Activated CD4-positive, CD25-positive, alpha-beta regulatory T cell (primary cell): ENCODE data around the gene C1QBP.
"Not testable (repeated sequence)": the region's sequence is repeated elsewhere in the genome, so short reads cannot be mapped to it uniquely, and the experiment has no call there.

Experiments
- DNase-seq, 4 experiments: peaks; one replicate each; lab custom pipeline; 2025; lab: John Stamatoyannopoulos, UW

C1QBP gene

DNA sequence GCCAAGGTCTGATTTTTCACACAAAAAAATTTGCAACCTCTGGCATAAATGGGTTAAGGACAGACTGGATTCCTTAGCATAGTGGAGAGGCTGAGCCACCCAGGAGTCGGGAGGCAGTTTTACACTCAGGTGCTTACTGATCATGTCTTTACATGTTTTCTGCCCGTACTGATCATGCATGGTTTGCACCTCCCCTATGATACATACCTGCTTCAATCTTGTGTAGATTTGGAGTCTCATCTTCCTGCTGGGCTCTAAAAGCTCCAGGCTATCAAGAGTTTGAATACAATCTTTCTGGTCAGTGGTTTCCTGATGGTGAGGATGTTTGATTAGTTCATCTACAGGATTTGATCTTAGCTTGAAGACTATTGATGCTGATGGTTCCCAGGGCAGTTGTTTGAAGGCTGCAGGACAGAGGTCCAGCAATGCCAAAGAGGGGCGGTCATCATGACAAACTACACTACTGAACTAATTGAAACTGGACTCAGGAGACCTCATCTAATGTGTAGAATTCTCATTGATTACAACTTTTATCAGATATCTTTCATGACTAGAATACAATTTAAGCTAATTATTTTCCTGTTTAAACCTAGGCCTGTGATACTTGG lies 6.9 kb downstream of the C1QBP start:
- DNase-seq: no peak

DNA sequence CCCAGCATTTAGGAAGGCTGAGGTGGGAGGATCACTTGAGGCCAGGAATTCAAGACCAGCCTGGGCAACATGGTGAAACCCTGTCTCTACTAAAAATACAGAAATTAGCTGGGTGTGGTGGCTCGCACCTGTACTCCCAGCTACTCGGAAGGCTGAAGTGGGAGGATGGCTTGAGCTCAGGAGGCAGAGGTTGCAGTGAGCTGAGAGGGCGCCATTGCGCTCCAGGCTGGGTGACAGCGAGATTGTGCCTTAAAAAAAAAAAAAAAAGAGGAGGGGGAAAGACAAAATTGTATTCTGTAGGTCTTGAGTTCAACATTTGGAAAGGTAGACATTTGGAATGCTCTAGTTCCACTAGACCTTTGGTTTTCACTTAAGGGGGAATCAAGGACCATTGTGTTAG lies 7.7 kb downstream of the C1QBP start:
- not testable (repeated sequence) for DNase-seq

DNA sequence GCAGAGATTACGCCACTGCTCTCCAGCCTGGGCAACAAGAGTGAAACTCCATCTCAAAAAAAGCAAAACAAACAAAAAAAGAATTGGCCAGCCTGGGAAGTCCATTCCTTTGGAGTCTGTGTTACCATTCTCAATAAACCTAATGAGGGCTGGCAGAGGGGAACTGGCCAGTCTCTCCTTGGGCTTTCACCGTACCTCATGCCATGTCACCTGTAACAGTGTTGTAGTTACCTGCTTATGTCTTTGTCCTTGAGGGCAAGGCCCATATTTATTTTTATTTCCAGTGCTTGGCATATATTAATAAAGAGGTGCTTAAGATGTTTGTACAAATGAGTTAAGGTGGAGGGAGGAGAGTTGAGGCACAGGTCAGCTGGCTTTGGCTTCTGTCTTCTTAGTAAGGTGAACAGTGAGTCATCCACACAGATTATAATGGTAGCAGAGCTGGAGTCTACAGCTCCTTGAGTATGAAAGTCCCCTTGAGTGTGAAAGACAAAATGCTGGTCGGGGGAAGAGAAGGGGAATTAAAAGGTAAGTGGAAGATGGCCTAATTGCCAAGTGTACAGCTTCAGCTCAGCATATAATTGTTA lies 8.4 kb downstream of the C1QBP start:
- DNase-seq: no peak

DNA sequence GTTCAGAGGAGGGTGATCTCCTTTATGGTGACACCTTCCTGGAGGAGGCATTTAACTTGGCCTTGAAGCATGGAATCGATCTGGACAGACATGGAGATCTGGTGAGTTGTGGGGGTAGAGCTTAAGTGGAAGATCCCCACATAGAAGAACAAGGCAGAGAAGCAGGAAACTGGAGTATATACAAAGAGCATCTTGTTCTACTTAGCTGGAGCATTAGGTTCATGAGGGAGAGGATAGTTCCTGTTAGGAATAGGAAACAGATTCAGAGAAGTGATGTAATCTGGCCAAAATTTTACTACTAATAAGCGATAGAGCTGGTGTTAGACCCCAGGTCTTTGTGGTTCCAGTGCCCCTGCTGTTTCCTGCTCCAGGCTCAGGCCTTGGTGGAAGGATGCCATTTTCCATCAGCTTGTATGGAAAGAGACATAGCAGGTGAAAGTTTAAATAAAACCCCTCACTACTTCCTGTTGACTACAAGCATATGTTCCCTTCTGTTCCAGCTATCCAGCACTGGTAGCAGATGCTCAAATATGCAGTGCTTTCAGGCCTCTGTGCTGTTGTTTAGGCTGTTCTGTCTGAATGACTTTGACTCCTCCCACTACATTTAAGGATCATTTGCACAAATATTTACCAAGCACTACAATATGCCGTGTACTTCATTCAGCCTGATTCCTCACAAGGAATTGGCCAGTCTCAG lies 9.6 kb downstream of the C1QBP start:
- no peak for DNase-seq

DNA sequence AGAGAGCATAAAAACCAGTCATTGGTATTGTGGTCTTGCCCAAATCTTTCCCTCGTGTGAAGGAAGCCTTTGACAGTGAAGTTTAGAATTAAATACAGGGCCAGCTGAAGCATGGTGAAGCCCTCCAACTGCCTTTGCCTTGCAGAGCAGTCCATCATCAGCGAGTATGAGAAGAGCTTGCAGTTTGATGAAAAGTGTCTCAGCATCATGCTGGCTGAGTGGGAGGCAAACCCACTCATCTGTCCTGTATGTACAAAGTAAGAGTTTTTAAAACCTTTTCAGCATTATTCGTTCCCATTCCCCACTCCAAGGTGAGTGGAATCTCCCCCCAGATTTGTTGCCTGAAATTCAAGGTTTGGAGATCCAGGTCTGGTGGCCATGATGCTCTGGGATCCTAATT lies 13.1 kb downstream of the C1QBP start:
- DNase-seq: no peak

DNA sequence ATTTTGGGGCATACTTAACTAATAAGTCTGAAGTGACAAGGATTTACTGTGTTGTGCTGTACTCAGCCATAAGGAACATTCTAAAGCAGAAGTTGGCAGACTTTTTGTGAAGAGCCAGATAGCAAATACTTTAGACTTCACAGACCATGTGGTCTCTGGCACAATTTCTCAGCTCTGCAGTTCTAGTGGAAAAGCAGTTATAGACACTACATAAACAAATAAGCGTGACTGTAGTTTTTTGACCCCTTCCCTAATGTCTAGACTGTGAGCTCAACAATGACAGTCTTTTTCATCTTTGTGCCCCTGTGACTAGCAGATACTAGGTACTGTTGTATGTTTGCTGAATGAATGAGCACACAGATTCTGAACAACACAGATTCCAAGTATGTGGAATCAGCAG lies 14.0 kb downstream of the C1QBP start:
- no peak for DNase-seq

DNA sequence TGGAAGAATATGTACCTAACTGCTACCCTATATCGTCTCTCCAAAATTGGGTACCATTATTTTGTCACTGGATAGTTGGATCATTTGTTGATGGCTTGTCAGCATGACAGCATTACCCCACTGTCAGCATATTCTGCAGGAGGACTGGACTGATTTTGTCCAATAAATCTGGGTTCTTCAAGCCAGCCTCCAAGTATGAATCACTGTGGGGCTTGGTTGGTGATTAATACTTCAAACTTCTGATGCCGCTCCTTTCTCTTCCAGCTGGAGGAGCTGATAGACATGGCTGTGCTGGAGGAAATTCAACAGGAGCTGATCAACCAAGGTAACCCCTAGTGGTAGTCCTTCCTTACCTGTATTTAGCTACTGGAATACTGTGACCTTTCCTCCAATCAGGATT lies 16.4 kb downstream of the C1QBP start:
- DNase-seq: no peak

DNA sequence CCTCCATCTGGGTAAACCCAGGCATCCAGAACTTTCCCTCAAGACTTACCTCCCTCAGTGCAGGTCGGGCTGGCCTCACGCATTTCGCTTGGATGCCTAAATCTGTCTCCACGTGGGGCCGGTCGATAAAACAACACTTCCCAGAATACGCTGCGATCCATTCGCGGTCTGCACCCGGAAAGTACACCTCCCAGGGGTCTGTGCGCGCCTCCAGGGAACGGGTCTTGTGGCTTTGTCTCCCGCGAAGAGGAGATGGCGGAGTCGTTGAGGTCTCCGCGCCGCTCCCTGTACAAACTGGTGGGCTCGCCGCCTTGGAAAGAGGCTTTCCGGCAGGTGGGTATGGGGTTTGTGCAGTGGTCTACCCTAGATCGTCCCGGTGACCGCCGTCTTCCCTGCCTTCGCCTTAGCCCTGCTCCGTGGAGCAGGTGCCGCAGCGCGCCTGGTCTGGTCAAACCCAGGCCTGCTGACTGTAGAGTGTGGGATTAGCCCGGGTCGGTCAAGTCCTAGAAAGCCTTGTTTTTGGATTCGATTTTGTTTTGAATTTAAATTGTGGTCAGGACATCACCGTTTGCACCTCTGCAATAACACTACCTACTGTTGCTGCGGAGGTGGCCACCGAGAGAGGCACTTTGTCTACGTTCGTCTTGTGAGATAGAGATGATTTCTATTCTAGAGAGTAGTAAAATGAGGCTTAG lies 18.8 kb downstream of the C1QBP start, which contains the start of gene RPAIN:
RPAIN (plus strand) TSS at position 224 of the 695 bp plus-strand sequence; CDS start at position 253, 29 bp downstream.
- DNase-seq: peak; percentile 69 to 79 (median 74)

DNA sequence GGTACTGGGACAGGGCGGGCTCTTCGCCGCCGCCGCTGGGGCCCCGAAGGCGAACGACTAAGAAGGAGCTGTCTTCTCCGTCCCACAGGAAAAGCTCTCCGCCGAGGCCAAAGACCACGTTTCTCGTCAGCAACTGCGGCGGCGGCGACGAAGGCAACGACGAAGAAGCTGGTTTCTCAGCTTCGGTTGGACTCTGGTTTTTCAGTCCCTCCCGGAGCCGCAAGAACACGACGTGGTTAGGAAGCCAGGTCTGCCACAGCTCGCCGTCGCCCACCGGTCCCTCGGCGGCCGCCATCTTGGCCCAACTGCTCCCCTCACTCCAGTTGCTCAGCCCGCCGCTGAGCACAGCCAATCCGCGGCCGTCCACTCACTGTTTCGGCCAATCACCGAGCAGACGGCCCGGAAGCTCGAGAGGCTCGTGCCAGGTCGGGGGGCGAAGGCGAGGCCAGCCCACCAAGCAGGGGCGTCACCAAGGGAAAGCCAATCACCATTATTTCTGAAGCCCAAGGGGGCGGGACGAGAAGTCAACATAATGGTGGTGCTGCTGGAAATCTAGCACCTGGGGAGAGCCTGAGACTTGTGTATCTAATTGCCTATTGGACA lies 19.5 kb downstream of the C1QBP start, which contains the start of gene NUP88:
NUP88 (minus strand) TSS at position 307 of the 603 bp plus-strand sequence; CDS start at position 295, 12 bp downstream.
- DNase-seq: peak; percentile 79 to 94 (median 92)

DNA sequence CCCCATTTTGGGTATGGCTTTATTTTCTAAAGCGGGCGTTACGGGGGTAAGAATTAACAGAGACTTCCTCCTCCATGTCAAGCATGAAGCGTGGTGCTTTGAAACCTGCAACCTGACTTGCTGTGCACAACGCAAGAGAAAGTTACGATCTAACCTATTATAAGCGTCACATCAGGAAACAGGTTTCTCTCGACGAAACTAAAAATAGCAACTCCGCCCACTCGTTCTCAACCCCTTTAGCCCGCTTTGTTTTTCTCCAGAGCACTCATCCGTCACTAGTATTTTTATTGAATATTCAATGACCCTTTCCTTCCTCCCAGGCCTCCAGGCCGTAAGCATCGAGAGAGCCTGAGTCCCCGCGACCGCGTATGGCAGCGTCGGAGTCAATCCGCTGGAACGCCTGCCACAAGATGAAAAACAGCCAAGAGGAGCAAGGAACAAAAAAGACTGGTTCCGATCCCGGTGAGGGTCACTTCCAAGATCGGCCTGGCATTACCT lies 20.0 kb downstream of the C1QBP start:
- DNase-seq: peak in 3 of 4 experiments; percentile 31 to 45 (median 33)

DNA sequence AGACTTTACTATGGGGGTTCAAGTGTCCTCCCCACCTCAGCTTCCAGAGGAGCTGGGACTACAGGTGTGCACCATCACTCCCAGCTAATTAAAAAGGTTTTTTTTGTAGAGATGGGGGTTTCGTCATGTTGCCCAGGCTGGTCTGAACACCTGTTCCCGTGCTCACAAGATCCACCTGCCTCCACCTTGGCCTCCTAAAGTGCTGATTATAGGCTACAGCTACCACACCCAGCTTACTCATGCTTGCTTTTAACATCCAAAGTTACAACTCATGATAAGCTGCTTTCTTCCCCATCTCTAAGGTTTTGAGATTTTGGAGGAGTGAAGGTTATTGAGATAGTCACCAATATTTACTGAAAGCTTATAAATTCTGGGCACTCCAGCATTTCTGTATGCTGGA lies 22.1 kb downstream of the C1QBP start:
- no peak for DNase-seq

DNA sequence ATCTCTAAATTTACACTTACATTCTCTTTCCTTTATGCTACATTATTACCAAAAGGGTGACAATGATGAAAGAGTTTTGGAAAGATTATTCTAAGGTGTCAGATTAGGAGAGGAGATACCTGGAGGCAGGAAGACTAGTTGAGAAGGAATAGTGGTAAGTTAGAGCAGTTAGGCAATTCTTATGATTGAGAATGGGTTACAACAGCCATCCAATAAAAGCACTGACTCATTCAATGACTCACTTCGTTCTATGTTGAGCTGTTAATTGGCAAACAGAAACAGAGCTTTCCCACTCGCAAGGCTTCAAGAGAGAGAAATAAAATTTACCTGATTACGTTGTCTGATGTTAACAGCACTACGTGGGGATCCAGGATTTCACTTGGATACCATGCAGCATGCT lies 25.3 kb downstream of the C1QBP start:
- DNase-seq: no peak

DNA sequence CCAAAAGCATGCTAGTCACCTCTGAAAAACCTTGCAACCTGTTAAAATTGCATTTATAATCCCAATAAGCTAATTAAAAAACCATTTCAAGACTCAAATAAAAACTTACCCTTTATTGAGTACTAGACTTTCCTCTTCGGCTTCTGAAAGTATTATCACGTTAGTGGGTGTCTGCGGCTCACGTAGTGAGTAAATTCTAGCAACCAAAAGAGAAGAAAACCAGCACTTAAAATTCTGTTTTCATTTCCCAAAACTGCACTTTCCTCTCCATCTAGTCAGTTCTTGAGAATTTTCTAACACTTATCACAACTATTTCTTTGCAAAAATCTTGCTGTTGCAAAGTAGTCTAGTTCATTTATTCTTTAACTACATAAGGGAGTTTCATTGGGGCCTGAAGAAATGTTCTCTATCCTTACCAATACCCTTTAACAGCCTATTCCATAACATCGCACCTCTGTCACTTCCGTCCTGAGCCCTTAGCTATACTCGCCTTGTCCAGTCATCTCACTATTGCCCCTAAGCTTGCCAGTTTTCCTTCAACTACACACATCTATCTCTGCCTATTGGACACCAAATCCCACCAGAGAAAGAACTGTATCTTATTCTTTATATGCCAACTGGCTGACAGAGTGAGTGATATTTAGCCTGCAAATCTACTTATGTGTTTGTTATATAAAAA lies 28.2 kb downstream of the C1QBP start:
- DNase-seq: no peak

DNA sequence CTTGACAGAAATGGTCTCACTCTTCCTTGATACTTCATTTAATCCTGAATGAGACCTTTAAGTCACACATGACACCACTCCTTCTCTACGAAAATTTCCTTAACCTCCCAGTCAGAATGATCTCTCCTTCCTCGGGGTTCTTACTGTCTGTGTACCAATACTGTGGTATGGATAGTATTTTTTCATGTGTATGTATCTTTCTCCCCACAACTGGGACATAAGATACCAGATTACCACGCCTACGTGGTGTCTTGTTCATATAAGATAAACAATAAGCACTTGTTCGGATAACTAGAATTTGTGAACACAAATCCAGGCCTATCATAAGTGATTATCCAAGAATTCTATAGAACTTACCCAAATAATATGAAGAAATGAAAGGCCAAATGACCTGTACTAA lies 30.8 kb downstream of the C1QBP start:
- no peak for DNase-seq

DNA sequence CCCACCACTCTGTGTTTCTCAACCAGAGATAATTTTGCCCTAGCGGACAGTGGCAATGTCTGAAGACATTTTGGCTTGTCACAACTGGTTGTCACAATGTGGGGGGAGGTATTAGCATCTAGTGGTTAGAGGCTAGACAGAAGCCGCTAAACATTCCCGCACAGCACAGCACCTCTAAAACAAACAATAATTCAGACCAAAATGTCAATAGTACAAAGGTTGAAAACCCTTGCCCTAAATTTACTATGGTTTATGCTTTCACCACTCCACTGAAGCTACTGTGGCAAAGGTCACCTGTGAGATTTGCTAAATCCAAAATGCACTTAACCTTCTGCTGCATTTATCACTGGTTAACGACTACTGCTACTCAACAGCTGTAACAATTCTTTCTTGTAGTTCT lies 33.6 kb downstream of the C1QBP start:
- DNase-seq: no peak

DNA sequence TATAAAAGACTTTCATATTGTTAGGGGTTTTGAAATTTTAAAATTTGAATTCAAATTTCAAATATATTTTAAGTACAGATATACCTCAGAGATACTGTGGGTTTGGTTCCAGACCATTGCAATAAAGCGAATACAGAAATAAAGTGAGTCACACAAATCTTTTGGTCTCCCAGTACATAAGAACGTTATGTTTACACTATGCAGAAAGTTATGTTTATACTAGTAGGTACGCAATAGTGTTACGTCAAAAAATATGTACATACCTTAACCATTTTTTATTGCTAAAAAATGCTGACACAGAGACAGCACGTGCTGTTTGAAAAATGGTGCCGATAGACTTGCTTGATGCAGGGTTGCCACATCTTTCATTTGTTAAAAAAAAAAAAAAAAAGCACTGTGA lies 39.2 kb downstream of the C1QBP start:
- DNase-seq: no peak

DNA sequence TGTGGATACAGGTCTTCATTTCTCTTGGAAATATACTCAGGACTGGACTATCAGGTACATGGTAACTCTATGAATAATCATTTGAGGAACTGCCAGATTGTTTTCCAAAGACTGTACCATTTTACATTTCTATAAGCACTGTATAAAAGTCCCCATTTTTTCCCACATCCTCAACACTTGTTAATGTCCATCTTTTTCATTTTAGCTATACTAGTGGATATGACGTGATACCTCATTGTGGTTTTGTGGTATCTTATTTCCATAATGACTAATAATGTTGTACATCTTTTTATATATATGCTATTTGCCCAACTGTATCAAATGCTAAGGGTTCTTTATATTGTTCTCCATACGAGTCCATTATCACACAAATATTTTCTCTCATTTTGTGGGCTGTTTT lies 42.3 kb downstream of the C1QBP start:
- no peak for DNase-seq

DNA sequence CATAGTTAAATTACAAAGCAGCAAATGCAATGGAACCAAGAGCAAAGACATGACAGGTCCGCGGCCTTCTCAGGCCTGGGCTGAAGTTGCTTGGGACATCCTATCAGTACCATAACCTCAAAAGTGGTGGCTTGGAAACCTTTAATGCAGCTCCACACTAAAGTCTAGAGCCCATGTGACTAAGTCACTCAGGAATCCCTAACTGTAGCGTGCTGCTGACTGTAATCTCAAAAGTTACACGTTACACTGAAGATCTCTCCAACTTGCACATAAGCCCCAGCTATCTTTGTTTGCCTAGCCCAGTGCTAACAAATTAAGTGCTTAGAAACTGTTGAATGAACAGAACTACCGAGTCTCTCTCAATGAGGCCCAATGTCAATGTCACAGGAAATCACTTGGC lies 47.3 kb downstream of the C1QBP start:
- DNase-seq: no peak
